GM18502 (cell line): ENCODE measurements around the gene CACNA2D3.

Experiments used
- ATAC-seq: cut with Tn5 transposase; IDR thresholded peaks from one replicate; pipeline ENCODE4 v1.9.1; 2021; ENCODE audit warnings: mild to moderate bottlenecking; ENCODE audit not compliant: unreplicated experiment, poor library complexity

CACNA2D3 gene

DNA sequence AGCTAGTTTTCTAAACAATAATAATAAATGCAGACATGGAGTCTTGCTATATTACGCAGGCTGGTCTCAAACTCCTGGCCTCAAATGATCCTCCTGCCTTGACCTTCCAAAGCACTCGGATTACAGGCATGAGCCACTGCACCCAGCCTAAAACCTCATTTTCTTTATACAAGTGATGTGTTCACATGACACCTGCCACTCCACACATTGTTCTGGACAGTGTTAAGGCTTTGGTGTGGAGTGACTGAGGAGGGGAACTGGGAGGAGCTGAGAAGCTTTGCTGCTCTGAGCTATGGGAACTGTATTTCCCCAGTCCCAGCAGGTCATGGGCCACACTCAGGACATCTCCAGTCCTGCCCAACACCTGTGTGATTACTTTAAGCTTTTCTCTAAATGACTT, 425.5 kb downstream of the CACNA2D3 start:
- no peak for ATAC-seq

DNA sequence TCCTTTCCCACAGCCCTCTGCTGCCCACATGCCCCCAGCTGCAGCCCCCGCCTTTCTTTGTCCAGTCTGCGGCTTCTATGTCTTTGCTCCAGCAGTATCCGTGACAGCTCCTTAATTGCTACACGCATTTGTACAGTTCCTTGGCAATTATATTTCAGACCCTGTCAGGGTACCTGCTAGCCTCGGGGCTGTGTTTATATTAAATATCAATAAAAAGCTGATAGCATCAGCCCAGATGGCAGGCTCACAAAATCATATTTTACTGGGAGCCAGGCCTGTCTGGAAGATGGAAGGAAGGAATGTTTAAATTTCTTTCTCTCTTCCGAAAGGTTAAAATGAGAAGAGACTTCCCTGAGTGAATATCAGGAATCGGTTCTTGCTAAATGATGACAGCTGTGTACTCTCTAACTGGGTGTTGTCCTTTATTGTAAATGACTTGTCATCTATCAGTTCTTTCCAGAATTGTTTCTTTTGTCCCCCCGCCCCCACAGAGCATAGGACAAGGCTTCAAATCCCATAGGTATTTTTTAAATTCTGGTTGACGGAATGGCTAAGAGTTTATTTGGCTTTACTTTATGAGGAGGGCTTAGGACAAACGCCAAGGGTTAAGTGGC, 427.4 kb downstream of the CACNA2D3 start:
- ATAC-seq, result no peak

DNA sequence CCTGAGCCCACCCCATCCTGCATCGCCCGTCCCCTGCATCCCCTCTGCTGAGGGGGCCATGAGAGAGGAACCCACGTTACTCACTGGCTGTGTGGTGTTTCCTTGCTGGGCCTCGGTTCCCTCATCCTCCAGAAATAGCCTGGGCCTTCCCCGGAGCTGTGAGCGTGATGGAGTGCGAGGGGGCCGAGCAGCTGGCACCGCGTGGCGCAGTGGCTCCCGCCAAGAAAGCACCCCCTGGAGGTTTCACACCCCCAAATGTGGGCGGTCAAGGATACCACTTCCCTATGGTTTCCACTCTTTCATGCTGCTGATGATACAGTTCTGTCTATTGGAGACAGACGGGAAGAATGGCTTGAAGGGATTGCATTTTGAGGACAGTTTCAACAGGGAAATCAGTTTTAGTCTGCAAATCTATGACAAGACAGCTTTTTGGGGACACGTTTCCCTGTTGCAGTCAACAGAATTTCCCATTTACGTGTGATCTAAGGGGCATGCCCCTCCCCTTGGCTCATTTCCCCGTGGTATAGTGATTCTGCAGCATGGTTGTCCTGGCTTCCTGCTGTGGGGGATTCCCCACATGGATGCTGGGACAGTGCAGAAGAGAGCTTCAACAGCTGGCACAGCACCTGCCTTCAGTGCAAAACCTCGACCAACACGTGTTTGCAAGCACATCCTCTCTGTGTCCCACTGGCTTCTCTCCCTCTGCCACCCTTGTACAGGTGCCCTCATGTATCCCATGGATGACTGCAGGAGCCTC, 428.0 kb downstream of the CACNA2D3 start:
- ATAC-seq, result no peak

DNA sequence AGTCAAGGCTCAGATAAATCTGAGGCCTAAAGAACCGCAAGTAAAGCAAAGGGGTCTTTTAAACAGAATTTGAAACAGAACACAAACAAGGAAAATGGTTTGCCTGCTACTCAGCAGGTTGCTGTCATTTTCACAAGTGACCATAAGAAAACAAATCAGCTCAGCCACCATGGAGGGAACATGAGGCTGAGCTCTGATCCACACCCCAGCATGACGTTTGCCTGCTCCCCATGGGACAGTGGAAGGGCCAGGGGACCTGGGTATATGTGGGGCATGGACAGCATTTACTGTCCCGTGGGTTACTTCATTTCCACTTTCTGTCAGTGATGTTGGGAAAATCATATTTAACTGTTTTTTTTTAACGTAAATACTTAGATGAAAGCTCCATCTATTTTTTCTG, 434.3 kb downstream of the CACNA2D3 start:
- no peak for ATAC-seq

DNA sequence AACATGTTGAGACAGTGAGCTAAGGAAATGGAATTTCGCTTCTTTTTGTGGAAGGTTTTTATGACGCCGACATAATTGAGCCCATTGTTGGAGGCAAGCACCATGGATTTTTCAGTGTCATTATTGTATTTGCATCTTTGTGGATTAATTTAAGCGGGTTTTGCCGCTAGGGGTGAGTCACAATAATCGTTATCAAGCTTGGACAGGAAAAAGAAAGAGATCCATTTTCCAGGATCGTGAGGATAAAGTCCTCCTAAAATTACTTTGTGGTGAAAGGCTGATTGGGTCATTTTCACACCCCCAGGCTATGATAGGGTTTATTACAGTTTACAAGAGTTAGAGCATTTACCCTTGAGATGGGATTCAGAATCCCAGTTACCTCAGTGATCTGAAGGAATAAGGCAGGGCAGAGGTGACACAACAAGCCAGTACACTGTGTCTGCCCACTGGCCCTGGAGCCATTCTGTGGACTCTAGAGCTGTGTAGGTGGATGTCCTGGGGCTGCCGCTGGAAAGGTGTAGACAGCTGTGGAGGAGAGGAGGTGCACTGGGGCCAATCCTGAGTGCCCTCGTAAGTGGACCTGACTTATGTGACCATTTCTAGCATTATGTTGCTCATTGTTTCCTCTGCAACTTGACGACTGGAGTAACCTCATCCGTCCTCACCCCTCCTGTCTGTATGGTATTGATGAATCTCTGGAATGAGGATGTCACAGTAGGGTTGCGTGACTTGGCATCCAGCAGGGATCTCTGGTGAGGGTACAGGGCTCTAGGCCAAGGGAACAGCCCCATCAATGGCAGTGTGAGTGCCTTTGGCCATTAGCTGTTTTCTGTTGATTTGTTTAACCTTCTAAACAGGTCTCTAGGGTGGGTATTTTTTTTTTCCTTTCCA, 435.4 kb downstream of the CACNA2D3 start:
- no peak for ATAC-seq

DNA sequence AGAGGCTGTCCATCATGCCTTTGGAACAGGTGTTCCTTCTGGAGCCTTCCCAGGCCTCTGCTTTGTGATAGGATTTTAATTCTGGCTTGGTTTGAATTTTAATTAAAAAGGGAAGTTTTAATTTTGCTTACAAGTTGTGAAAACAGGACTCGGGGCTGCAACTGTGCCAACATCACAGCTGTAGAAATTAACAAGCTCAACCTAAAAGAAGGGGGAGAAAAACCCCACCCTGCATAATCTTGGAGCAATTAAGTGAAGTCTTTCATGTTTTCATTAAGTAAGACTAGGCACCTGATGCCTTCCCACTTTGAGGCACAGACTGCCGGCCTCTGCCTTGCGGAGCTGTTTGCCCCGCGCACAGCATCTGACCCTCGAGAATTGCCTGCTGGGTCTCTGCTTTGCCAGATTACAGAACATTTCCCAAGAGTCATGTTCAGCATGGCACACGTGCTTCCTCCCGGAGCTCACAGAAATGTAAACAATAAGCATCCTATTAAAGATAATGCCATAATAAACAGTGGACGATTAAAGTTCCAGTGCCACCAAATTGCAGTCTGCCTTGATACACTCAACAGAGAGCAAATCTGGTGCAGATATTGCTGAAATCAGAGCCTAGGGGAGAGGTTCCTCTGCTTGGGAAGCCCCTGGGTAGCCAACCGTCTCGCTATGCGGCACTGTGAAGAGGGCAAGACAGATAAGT, 441.3 kb downstream of the CACNA2D3 start:
- ATAC-seq, result no peak

DNA sequence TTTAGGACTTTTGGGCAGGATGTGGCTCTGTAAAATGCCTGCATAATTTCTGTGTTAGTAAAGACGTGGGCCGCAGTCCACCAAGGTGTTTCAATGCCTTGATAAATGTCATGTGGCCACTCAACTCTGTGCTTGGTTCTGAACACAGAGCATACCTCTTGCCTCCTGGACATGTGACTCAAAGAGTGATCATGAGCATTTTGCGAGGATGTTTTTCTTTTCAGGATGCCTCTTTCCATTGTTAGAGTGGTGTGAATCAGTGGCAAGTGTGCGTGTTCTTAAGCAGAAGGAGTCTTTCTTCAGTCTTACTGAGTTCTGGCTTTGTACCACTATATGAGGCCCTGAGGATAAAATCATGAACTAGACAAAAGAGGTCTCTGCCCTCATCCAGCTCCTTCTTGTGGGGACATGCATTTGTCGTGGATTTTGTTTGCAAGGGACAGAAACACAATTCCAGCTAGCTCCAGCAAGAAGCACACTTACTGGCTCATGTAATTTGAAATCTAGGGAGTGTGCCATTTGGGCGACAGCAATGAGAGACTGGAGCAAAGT, 442.1 kb downstream of the CACNA2D3 start:
- no peak for ATAC-seq

DNA sequence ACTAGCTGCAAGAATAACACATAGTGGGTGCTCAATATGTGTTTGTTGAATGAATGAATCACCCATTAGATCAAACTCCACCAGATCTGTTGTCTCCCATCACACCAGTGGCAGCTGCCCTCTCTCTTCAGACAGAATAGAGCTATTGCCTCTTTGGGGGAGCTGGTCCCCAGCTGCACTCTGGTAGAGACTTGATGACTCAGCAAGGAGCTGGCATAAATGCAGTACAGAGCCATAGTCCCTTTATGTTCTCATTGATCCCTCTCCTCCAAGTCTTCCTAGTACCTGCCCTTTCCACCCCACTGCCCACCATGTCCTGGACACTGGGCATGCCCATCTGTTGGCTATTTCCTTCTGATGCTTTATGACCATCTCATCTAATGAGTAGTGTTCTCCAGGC, 443.6 kb downstream of the CACNA2D3 start:
- no peak for ATAC-seq

DNA sequence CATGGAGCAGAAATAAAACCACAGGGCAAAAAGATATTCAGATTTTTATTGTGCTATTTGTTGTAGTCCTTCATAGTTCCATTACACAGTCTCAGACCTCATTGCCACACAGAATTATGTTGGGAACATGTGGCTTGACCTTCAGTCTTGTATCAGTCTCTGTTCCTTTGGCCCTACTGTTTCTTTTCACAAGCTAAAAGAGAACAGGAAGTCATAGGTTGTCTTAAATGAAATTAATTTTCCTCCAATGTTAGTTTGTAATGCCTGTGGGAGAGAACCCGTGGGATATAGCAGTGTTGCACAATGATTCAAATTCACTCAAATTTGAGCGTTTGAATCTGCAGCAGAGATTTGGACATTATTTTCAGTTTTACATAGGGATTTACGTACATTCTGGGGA, 445.6 kb downstream of the CACNA2D3 start:
- ATAC-seq, result no peak

DNA sequence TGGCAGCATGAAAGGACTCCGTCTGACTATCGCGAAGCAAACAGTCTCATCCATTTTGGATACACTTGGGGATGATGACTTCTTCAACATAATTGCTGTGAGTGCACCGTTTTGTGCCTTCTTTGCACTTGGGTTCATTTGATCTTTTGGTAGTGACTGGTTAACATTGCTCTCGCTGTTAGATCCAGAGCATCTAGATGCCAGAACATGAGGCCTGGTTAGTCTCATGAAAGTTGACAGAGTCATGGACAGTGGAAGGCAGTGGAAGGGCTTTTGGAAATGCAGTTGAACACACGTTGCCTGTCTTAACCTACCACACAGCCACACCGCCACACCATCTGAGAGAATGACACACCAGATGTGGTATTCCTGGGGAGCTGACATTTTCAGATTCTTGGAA, 447.7 kb downstream of the CACNA2D3 start:
- ATAC-seq, result no peak

DNA sequence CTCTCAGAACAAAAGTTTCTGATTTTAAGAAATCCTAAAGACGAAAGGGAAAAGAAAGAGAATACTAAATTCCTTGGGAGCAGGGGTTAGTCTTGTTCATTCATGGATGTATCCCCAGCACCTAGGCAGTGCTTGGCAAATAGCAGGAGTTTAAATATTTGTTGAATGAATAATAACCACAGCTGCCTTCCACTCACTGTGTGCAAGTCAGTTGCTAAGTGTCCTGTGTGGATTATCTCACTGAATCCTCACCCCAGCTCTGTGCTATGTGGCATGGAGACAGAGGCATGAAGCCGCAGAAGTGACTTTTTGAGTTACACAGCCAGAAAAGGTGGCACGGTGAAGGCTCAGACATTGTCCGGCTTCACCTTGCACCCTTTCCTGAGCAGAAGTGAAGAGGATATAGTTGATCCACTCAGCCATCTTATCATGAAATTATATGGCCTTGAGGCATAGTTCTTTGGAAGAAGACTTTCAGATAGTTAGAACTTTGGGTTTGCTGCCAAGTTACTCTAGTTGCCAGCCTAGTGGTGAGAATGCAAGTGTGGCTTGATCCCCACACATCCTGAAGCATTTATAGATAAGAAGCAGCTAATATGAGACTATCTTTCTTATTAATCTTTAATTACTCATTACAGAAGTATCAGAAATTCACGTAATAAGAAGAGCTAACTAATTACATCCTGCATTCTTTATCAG, 450.0 kb downstream of the CACNA2D3 start:
- no peak for ATAC-seq

DNA sequence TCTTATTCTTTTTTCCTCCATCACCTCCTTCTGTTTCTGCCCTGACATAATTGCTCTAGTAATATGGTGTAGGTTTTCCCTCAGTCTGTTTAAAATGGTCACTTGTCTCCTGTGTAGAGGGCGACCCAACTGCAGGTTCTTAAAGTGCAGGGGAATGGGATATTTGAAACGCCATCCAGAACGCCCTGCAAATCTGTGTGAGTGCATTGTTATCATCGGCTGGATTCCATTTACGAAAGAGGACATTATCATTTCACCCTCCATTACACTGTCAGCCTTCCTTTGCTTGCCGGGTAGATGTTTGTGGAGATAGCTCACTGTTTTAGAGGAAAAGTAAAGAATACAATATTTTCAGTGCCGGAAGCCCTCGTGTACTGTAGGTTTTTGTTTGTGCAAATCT, 451.5 kb downstream of the CACNA2D3 start:
- no peak for ATAC-seq

DNA sequence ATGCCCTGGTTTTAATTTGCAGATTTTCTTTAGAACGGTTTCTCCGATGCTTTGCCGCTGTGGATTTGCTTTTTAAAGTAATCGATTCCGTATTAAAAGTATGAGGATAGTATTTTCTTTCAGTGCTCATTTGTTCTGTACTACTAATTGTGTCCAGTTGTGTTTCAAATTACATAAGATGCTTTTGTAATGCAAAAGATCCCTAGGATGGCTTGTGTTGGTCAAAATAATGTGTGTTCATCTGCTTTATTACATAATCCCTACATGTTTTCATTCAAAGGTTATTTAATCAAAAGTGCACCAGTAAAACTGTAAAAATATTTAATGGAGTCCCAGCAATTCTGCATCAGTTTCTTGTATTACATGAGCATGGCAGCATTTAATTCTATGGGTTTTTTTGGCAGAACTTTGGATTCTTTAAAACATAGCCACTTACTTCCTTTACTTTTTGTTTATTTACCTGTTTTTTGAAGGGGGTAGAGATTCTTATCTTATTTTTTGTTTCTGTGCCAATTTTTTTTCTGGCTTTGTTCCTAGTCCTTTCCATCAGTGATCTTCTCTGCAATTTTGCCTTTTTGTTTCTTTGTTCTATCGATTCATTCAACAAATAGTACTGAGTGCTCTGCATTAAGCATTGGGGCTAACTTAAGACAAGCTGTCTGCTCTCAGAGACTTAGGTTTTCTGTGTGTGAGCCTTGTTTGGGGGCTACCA, 452.7 kb downstream of the CACNA2D3 start:
- no peak for ATAC-seq

DNA sequence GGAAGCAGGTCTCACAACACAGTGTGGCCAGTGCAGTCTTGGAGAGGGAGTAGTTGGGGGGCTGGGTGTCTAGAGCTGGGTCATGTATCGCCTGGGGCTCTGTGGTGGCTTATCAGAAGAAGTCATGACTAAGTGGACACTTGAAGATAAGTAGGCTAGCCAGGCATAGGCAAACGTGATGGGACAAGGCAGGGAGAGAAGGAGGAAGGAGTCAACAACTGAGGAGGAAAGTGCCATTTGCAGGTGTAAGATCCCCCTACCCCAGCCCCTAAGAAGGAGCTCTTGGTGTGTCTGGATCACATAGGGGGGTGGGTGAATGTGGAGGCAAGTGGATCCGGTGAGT, 453.2 kb downstream of the CACNA2D3 start:
- no peak for ATAC-seq

DNA sequence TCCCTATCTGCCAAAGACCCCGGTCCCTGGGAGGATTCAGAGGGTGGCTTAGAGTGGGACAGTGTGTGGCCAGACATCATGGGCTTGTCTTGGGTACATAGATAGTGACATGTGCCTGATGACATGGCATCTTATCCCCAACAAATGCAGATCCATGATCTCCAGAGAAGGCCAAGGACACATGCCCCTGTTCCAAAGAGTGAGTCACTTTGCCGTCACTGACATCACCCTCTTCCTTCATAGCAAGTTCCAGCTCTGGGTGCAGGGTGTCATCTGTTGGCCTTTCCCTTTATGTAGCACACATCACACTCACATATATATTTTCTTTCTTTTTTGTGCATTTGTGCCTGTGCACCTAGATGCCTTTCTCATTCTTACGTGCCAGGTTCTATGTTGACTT, 455.0 kb downstream of the CACNA2D3 start:
- ATAC-seq, result no peak

DNA sequence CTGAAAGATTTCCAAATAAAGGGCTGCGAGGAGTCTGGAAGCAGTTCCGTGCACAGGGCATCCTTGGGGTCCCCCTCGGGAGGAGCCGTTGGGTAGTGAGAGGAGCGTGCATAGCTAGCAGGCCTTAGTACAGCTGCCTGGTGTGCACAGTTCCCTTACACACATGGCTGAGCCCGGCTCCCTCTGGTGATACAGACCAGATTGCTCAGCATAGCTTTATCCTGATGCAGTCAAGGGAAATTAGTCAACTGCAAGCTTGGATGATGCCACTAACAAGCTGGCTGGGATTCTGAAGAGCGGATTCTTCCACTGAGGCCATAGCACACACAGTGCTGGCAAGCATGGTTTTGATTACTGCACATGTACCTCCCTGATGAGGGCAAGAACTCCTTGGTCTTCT, 456.1 kb downstream of the CACNA2D3 start:
- ATAC-seq, result no peak

DNA sequence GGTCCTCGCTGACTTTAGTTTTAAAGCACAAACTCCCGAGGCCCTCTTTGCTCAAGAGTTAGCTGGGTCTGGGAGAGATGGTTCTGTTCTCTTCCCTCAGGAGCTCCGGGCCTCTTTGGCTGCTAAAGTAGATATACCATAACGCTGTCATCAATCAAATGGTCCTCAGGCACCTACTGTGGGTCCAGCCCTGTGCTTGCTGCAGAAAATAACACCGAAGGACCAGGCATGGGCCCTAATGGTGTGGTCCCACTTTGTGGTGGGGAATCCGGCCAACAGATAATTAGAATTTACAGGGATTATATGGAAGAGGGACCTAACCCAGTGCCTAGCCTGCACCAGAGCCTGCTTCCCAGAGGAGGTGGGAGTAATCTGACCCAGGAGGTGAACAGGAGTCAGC, 458.1 kb downstream of the CACNA2D3 start:
- ATAC-seq, result no peak

DNA sequence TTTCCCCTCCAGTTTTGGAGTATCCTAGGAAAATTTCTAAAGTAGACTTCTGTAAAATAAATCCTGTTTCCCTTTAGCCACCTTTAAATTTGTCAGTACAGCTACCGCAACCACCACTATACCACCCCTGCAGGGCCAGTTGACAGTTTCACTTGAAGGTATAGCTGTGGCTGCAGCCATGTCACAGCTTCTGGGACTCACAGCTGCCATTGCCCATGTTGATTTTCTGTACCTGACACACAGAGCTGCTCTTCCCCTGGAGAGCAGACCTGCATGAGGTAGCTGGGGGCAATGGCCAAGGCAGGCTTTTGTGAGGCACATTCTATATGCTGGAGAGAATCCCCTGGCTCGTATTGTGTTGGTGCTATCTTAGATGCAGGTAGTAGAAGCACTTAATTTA, 460.1 kb downstream of the CACNA2D3 start:
- no peak for ATAC-seq

DNA sequence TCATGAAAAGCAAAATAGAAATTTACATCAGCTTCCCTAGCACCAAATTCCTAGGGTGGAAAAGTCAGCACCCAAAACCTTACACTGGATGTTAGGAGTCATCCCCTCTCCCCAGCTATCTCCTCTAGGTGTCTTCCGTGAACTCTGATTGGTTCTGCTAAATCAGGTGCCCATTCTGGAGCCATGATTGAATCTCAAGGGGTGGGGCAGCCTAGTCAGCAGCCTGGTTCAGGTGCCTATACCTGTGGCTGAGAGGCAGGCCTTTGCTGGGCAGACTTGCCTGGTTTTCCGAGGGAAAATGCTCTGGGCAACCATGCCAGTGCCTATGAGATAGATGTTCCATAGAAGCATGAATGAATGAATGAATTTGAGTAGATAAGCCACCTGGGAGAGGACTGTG, 468.8 kb downstream of the CACNA2D3 start:
- ATAC-seq, result no peak
